Measurements from ENCODE around the gene APOBEC3A. TPM values are rescaled to one million over a fixed set of nuclear protein-coding genes. Genes with fewer than 3 reads are reported as not detected.

APOBEC3A gene
- total and polyA plus RNA-seq, 2 of the 13 experiments (the other 11 are each of a cell fraction or from before 2014, with no cell fraction given): not detected

DNA sequence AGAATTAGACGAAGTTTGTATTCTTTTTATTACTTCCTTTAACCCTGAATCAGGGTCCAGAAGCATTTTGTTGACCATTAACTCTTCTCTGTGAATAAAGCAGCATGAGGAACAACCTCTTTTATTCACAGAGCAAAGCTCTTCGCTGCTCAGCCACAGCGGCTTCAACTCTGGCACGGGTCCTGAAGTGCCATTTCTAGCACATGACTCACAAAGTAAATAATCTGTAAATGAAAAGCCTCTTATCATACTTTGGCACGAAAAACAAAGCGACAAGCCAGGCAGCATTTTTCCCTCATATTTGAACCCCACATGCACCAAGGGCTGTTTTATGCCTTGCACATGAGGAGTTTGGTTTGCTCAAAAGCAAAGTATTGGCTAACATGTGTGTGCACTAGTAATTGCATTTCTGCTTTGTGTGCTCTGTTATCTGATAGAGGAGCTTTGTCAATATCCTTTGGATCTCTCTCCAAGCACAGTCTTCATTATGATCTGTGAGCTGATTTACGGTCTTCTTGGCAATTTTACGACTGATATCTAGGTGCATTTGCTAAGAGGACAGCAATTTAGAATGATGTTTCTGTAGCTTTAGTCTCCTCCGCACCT lies 33.0 kb upstream of the APOBEC3A start (continued):
- TF ChIP-seq, protein P1, sequence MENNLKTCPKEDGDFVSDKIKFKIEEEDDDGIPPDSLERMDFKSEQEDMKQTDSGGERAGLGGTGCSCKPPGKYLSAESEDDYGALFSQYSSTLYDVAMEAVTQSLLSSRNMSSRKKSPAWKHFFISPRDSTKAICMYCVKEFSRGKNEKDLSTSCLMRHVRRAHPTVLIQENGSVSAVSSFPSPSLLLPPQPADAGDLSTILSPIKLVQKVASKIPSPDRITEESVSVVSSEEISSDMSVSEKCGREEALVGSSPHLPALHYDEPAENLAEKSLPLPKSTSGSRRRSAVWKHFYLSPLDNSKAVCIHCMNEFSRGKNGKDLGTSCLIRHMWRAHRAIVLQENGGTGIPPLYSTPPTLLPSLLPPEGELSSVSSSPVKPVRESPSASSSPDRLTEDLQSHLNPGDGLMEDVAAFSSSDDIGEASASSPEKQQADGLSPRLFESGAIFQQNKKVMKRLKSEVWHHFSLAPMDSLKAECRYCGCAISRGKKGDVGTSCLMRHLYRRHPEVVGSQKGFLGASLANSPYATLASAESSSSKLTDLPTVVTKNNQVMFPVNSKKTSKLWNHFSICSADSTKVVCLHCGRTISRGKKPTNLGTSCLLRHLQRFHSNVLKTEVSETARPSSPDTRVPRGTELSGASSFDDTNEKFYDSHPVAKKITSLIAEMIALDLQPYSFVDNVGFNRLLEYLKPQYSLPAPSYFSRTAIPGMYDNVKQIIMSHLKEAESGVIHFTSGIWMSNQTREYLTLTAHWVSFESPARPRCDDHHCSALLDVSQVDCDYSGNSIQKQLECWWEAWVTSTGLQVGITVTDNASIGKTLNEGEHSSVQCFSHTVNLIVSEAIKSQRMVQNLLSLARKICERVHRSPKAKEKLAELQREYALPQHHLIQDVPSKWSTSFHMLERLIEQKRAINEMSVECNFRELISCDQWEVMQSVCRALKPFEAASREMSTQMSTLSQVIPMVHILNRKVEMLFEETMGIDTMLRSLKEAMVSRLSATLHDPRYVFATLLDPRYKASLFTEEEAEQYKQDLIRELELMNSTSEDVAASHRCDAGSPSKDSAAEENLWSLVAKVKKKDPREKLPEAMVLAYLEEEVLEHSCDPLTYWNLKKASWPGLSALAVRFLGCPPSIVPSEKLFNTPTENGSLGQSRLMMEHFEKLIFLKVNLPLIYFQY (CRISPR knock-in tag; IDR thresholded peaks at IDR 0.05; ENCODE audit: borderline replicate concordance): no peak
- TF ChIP-seq ZNF766 (CRISPR knock-in tag; IDR thresholded peaks at IDR 0.05; ENCODE audit: borderline replicate concordance): no peak
- TF ChIP-seq ZNF230 (CRISPR knock-in tag; IDR thresholded peaks at IDR 0.05): no peak
- TF ChIP-seq, protein P2, sequence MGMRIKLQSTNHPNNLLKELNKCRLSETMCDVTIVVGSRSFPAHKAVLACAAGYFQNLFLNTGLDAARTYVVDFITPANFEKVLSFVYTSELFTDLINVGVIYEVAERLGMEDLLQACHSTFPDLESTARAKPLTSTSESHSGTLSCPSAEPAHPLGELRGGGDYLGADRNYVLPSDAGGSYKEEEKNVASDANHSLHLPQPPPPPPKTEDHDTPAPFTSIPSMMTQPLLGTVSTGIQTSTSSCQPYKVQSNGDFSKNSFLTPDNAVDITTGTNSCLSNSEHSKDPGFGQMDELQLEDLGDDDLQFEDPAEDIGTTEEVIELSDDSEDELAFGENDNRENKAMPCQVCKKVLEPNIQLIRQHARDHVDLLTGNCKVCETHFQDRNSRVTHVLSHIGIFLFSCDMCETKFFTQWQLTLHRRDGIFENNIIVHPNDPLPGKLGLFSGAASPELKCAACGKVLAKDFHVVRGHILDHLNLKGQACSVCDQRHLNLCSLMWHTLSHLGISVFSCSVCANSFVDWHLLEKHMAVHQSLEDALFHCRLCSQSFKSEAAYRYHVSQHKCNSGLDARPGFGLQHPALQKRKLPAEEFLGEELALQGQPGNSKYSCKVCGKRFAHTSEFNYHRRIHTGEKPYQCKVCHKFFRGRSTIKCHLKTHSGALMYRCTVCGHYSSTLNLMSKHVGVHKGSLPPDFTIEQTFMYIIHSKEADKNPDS (CRISPR knock-in tag; IDR thresholded peaks at IDR 0.05): no peak
- TF ChIP-seq ZNF616 (CRISPR knock-in tag; IDR thresholded peaks at IDR 0.05; ENCODE audit: low read depth): no peak
- 0 out of 2 replicates have a peak, but pooled peaks have one; percentile 37 for TF ChIP-seq KAT8 (CRISPR knock-in tag; IDR thresholded peaks at IDR 0.05)
- TF ChIP-seq FOXA3 (CRISPR knock-in tag; IDR thresholded peaks at IDR 0.05): peak; percentile 90
- TF ChIP-seq TBX3 (IDR thresholded peaks at IDR 0.05; ENCODE audit: borderline replicate concordance): peak; percentile 66; the same call in 1 of the 2 replicates
- no peak for TF ChIP-seq MAFG (CRISPR knock-in tag; IDR thresholded peaks at IDR 0.05)
- no peak for TF ChIP-seq BRD4 (CRISPR knock-in tag; IDR thresholded peaks at IDR 0.05)
- TF ChIP-seq LCORL (IDR thresholded peaks at IDR 0.05): no peak
- no peak; the same call in 1 of the 2 replicates for TF ChIP-seq LCORL (CRISPR knock-in tag; IDR thresholded peaks at IDR 0.05)
- no peak for TF ChIP-seq RBAK (CRISPR knock-in tag; IDR thresholded peaks at IDR 0.05)
- 0 out of 2 replicates have a peak, but pooled peaks have one; percentile 53 for TF ChIP-seq MEIS2 (CRISPR knock-in tag; IDR thresholded peaks at IDR 0.05)
- no peak for TF ChIP-seq ARID2 (CRISPR knock-in tag; IDR thresholded peaks at IDR 0.05; ENCODE audit: borderline replicate concordance)
- 0 out of 2 replicates have a peak, but pooled peaks have one; percentile 24 for TF ChIP-seq NFATC3 (CRISPR knock-in tag; IDR thresholded peaks at IDR 0.05)
- no peak for TF ChIP-seq AGO2 (optimal IDR thresholded peaks at IDR 0.05; ENCODE audit: low read depth, low read length)
- TF ChIP-seq, protein P3, sequence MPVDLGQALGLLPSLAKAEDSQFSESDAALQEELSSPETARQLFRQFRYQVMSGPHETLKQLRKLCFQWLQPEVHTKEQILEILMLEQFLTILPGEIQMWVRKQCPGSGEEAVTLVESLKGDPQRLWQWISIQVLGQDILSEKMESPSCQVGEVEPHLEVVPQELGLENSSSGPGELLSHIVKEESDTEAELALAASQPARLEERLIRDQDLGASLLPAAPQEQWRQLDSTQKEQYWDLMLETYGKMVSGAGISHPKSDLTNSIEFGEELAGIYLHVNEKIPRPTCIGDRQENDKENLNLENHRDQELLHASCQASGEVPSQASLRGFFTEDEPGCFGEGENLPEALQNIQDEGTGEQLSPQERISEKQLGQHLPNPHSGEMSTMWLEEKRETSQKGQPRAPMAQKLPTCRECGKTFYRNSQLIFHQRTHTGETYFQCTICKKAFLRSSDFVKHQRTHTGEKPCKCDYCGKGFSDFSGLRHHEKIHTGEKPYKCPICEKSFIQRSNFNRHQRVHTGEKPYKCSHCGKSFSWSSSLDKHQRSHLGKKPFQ (CRISPR knock-in tag; IDR thresholded peaks at IDR 0.05; ENCODE audit: insufficient replicate concordance): no peak
- no peak for TF ChIP-seq POGZ (CRISPR knock-in tag; IDR thresholded peaks at IDR 0.05)
- no peak for TF ChIP-seq ZKSCAN8 (CRISPR knock-in tag; IDR thresholded peaks at IDR 0.05; ENCODE audit: borderline replicate concordance)
- TF ChIP-seq PHF21A (CRISPR knock-in tag; IDR thresholded peaks at IDR 0.05): peak; percentile 92
- TF ChIP-seq PTBP1 (IDR thresholded peaks at IDR 0.05; ENCODE audit: low read depth, low read length, poor library complexity, severe bottlenecking): no peak
- no peak for TF ChIP-seq EZH2 (conservative IDR thresholded peaks at IDR 0.05; ENCODE audit: low read depth, low read length)
- TF ChIP-seq, protein P4, sequence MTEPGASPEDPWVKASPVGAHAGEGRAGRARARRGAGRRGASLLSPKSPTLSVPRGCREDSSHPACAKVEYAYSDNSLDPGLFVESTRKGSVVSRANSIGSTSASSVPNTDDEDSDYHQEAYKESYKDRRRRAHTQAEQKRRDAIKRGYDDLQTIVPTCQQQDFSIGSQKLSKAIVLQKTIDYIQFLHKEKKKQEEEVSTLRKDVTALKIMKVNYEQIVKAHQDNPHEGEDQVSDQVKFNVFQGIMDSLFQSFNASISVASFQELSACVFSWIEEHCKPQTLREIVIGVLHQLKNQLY (CRISPR knock-in tag; IDR thresholded peaks at IDR 0.05): peak; percentile 17; the same call in 1 of the 2 replicates
